ENCODE measurements around the gene PGBD5.

The PGBD5 gene

GRCh38 chr1:230299191-230300006, 126.7 kb downstream of the PGBD5 start:
- no peak for DNase-seq

GRCh38 chr1:230295367-230295766, 130.8 kb downstream of the PGBD5 start:
- no peak for DNase-seq

- DNase-seq, result no peak
These were observed 132.8 kb downstream of the PGBD5 start for GRCh38 chr1:230293390-230293700.

- peak; percentile 51 to 55 for DNase-seq
These were observed 133.3 kb downstream of the PGBD5 start for GRCh38 chr1:230292689-230293389.

GRCh38 chr1:230291731-230292620, 134.2 kb downstream of the PGBD5 start:
- no peak for DNase-seq

- DNase-seq, result no peak
These were observed 136.8 kb downstream of the PGBD5 start for GRCh38 chr1:230289350-230289644.

- DNase-seq, result no peak
These were observed 137.3 kb downstream of the PGBD5 start for GRCh38 chr1:230288641-230289349.

GRCh38 chr1:230287674-230288315, 138.3 kb downstream of the PGBD5 start:
- no peak for DNase-seq

GRCh38 chr1:230286890-230287269, 139.3 kb downstream of the PGBD5 start:
- no peak for DNase-seq

GRCh38 chr1:230286166-230286889, 139.8 kb downstream of the PGBD5 start:
- no peak for DNase-seq

GRCh38 chr1:230285351-230285750, 140.8 kb downstream of the PGBD5 start:
- no peak for DNase-seq

- no peak for DNase-seq
These were observed 141.2 kb downstream of the PGBD5 start for GRCh38 chr1:230284891-230285290.

GRCh38 chr1:230283678-230284077, 142.5 kb downstream of the PGBD5 start:
- no peak for DNase-seq

- DNase-seq, result no peak
These were observed 144.0 kb downstream of the PGBD5 start for GRCh38 chr1:230282157-230282556.

- DNase-seq, result no peak
These were observed 144.6 kb downstream of the PGBD5 start for GRCh38 chr1:230281556-230281955.

- no peak for DNase-seq
These were observed 145.2 kb downstream of the PGBD5 start for GRCh38 chr1:230280906-230281413.

- DNase-seq, result no peak
These were observed 145.9 kb downstream of the PGBD5 start for GRCh38 chr1:230280054-230280795.

- DNase-seq, result no peak
These were observed 146.6 kb downstream of the PGBD5 start for GRCh38 chr1:230279583-230279945.

GRCh38 chr1:230278871-230279582, 147.1 kb downstream of the PGBD5 start:
- no peak for DNase-seq

- no peak for DNase-seq
These were observed 147.8 kb downstream of the PGBD5 start for GRCh38 chr1:230278376-230278775.
